ENCODE data around the gene CPE.
"Not testable (repeated sequence)": the region's sequence is repeated elsewhere in the genome, so short reads cannot be mapped to it uniquely, and the experiment has no call there.

The CPE gene

DNA sequence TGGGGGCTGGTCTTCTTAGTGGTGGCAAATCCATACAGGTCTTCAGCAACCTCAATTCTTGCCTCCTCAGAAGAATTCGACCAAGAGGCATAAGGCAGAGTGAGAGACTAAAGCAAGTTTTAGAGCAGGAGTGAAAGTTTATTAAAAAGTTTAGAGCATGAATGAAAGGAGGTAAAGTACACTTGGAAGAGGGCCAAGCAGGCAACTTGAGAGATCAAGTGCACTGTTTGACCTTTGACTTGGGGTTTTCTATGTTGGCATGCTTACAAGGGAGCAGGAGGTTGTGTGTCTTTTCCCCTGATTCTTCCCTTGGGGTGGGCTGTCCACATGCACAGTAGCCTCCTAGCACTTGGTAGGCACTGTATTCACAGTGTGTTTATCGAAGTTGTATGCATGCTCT, 91.2 kb downstream of the CPE start:
- no peak for DNase-seq

DNA sequence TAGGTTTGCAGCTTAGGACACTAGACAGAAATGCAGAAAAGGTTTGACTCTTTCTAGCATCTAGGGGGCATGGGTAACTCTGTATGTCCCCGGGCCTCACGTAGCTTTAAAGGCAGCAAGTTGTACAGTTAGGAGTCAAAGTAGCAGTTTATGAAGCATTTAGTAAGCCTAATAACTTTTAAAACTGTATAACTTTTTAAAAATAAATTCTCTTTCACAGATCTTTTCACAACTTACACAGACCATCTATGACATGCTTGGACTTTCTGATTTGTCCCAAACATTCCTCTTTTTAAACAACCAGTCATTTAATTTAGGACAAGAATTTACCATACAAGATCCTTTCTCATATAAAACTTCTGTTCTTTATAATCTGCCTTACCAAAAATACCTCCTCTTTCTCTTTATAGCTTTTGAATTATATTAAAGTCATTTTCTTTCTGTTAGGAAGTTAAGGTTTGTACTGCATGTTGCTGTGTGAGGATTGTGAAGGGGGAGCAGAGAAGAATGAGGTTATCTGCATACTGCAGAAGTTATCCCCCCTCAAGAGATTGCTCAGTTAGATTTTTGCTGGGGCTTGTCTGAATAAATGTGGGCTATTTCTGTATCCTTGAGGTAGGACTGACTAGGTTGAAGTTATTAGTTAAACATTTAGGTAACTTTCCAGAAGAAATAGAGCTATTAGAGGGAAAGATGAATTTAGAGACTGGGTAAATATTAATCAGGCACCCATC, 94.3 kb downstream of the CPE start:
- DNase-seq: no peak

DNA sequence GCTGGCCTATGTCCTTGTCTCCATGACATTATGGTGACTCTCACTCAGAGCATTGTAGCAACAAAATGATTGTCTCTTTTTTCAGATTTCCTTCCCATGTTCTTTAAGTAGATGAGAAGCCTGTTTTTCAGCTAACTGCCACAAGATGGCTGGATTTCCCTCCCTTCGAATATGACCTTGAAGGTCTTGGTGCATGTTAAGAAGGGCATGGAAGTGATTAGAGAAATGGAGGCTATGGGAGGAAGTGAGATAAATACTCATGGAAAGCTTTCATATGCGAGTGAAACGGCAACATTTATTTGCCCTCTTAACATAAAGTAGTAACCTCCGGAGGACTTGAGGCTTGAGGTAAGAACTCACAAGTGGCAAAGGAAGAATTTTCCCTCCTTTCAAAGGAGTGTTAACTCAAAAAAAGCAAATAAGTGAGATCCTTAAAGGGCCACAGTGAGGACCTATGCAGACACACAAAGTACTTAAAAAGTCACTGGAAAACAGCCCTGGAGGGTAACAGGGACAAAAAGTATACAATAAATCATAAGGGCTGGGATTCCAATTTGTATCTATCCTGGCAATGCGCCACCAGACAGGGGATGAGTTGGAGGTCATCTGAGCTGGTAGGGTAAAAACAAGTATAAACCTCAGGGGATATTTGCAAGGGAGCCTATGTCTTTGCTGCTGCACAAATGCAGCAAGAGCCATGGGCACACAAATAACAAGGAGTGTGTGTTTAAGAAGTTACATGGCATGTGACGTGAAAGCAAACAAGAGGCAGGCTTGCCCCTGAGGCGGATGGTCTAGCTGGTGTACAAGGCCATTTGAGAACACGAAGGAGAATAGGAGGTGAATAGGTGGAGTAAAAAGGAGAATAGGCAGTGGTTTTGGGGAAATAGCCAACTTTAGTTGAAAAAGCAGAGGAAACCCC, 96.2 kb downstream of the CPE start:
- DNase-seq: no peak

DNA sequence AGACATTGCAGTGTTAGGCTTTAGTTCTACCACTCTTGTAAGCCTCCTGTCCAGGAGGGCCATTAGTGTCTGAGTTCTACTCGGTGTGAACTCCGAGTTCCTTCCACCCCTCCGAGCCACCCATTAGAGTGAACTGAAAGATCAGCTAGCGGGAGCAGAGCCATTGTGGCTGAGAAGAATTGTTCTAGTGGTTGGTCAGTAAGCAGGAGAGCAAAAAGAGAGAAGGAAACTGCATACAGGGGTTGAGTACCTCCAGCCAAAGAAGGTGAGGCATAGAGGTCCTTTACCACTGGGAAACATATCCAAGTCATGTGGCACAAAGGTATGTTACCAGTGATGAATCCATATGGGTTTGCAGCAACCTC, 96.9 kb downstream of the CPE start:
- no peak for DNase-seq

DNA sequence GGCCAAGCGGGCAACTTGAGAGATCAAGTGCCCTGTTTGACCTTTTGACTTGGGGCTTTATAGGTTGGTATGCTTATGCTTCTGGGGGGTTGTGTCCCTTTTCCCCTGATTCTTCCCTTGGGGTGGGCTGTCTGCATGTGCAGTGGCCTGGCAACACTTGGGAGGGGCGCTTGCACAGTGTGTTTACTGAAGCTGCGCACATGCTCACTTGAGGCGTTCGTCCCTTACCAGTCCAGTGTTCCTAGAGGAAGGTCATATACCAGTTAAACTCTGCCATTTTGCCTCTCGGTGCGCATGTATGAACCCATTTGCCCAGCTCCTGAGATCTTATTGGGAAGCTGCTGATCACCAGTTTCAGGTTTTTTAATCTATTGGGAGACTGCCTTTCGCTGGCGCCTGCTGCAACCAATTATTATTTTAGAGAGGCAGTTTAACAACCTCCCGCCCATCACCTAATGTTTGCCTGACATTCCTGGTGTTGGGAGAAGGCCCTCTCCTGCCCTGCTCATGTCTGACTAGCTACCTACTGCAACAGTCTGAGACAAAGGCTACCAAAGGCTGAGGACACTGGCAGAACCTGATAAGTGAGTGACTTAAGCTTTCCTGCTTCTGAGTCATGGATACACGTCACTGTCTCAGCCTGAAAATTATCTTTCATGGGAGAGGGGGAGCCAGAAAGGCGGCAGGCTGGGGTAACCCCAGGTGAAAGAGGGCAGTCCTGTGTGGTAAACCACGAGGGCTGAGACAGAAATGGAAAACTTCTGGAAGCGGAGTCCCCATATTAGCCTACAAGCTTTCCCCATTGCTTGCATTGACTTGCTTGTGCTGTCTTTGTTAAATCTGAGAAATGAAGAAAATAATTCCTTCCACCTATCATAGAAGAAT, 97.6 kb downstream of the CPE start:
- no peak for DNase-seq

DNA sequence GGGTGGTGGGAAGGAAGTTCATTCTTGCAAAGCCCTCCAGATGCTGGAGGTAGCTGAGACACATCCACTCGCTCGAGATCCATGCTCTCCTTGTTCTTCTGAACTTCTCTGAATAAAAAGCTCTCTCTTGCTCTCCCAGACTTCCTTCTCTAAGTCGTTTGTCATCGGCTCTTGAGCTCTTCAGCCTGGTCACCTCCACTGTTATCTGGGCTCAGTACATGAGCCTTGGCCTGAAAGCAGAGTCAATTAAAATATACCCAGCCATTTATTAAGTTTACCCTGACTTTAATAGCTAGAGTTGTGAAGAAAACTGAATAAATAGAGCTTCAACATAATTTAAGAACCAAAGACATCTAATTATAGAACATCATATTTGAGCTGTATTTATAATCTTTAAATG, 99.0 kb downstream of the CPE start:
- no peak for DNase-seq

DNA sequence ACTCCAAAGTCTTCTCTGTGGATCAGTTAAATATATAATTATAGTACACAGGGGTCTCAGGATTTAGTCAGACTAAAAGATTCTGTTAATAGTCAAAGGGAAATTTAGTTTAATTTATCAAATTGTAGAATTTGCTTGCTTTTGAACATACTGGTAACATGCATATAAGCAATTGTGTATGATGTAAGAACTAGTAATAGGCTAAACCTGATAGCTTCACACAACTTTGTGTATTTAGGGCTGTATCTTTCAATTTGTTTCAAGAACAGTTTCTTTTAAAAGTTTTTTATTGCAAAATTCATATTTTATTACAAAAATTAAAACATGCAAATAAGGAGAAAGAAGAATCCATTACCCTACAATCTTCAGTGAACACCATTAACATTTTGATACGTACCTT, 99.5 kb downstream of the CPE start:
- DNase-seq: no peak

DNA sequence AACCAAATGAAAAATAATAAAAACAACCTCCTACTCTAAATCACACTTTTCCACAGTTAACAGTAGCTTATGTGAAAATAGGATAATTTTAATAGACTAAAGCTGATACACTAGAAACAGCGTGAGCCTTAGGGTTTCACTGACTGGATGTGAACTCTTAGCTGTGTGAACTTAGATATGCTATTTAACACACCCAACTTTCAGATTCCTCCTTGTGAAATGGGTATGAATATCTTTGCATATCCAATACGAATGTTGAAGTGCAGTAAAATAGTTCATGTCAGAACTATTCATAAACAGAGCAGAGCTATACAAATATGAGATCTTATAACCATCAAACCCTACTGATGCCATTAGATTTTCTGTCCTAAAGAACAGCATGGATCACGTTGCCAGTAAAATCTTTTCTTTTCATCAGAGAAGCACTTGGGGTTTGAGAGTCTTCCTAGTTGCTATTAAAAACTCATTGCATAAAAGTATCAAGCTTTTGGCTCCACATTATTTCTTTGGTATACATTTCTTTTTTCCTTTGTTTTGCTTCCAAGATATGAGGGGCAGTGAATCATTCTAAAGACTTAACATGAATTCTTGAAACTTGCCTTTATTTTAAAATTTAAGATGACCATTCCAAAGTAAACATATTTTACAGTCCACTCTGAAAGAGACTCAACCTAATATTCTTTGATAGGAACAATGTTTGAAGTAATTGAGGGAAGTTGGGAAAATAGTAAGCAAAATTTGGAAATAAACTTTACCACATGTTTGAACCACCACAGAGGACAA, 102.4 kb downstream of the CPE start:
- no peak for DNase-seq

DNA sequence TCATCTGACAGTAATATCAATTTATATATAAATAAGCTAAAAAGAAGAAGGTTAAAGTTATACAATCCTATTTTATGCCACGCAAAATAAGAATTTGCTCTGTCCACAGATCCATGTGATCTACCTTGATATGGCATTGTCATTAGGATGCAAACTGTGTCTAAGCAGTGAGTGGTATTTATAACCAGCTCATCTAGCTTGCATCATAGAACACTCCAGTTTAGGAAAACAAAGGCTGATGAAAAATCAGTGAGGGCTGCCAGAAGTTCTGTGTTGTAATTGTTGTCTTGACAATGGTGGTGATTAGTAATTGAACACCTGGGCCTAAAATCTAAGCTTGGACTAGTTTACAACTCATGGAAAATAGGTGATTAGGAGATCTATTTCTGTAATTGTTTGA, 111.0 kb downstream of the CPE start:
- no peak for DNase-seq

DNA sequence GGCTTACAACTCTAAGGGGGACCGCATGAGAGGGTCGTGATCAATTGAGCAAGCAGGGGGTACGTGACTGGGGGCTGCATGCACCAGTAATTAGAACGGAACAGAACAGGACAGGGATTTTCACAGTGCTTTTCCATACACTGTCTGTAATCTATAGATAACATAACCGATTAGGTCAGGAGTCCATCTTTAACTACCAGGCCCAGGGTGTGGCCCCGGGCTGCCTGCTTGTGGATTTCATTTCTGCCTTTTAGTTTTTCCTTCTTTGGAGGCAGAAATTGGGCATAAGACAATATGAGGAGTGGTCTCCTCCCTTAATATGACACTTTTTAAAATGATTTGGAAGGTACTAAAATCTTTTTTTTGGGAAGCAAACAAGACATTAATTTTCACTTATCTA, 113.8 kb downstream of the CPE start:
- not testable (repeated sequence) for DNase-seq

DNA sequence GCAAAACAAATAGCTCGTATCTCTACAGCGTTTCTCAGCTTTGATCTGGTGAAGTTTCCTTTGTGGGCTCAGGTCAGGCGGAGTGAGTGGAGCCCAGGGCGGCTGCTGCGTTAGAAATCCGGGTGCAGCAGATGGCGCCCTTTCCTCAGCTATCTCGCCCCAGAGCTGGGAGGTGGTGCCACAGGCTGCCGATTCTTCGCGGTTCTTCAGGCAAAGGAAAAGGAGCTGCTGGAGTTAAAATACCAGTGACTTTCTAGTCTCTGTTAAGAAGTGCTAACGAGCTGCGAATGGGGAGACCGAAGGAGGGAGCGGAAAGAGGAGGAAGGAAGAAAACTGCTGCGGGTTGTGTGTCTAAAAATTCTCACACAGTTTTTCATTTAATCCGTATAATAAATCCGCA, 114.6 kb downstream of the CPE start:
- peak; percentile 25 to 61 (median 44) for DNase-seq

DNA sequence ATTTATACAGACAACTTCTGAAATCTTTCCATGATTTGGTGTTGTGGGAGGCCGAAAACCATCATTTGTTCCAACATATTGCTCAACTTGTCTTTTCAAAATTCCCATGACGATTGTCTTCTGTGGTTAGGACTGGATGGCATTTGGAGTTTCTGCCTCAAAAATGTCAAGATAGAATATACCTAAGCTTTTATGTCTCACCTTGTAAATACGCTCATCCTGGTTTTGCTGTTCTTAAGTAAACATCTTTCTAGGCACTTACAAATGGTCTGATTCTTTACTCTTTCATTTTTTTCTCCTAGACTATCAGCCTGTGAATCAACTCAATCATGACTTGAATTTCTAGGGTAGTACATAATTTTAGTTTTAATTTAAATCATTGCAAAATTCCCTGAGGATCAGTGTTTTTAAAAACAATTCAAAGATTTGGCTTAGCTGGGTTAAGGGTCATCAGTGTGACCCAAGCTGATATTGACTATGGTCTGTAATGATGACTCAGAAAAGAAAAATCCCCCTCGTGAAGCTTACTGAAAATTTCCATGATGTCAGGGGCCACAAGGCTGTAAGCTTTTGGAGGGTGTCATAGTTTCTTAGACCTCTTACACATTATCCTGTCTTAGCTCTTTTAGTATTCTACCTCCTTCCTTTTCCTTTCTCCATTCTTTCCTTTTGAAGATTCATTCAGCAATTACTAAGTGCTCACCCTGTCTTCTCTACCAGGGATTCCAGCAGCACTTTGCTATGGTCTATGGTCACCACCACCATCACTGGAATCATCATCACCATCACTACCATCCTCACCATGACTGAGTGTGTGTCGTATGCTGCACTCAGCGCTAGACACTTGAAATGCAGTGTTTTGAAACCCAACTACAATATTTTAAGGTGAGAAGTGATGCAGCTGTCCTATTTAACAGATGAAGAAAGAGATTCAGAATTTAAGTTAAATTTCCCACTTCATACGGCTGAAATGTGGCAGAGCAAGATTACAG, 124.4 kb downstream of the CPE start:
- no peak for DNase-seq

DNA sequence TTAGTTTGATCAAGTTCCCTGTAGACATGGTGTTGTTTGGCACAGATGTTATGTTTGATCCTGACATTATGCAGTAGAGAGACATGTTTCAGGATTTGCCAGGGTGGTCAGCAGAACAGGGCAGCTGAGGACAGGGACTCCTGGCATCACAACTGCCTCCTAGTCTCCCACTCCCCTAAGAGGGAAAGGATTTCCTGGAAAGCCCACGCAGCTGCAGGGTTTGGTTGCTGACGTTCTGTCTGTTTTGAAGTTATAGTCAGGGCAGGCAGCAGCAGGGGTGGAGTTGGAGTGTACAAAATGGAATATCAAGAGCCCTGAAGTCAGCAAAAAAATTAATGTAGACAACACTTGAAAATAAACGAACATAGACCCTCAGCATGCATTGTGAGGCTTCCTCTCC, 125.4 kb downstream of the CPE start:
- DNase-seq: no peak

DNA sequence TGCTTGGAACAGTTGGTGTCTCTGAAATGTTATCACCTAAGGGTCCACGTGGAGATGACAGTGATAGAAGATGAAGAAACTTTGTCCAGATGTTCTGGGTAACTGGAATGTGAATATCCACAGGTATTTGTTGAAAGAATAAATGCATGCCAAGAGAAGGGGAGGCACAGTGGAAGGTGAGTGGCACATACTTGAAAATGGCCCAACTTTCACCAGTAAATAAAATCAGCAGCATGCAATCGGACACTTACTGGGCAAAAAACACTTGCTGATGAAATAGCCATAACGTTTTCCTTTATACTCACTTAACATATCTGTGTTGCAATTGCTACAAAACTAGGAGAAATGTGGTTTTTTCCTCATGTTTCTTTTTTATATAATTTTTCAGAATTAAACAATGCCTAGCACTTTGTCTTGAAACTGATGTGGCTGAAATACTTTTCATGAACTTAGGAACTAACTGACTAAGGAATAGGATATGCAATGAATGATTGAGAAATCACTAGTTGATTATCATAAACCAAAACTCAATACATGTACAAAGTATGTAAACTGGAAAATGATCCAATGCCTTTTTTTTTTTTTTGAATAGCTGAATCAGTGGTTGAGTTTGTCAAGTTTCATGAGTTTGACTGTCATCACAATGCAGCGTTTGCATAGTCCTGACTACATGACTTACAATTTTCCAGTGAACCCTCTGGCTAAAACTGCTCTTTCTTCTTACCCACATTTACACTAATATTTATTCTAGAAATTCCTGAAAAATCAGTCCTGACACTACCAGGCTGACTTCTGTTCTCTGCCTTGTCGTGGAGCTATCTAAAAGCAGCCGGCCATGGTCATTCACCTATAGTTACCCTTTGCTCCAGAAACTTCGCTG, 127.4 kb downstream of the CPE start:
- no peak for DNase-seq

DNA sequence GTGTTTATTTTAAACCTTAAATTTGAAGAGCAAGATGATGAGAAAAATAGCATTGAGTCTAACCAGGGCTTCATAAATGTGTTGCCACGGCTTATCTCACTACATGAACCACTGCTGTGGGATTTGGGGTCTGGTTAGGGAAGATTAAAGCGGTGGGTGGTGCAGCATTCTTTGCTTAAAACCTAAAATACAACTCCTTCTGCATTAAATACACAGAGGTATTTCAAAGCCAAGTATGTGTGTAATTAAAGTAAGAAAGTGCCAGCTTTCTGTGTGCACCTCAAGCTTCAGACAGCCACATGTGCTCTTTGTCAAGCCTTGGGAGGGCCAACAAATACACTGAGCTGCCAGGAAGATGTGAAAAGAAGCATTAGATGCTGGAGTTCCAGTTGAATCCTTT, 128.0 kb downstream of the CPE start:
- no peak for DNase-seq

DNA sequence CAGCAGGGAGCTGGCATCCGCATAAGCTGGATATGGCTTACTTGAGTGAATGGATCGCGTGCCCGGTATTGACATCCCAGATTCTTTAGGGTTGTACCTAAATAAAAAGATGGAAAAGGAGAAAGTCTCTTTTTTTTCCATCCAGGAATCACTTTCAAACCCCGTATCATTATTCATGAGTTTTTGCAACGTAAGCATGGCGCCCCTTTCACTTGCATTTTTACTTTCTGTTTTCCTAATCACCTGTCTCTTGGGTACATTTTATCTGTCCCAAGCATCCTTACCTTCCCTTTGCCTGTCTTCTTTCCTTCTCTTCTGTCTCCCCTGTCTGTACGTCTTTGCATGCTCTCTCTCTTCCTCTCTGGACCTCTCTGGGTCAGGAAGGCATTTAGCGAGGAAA, 128.6 kb downstream of the CPE start:
- DNase-seq: no peak

DNA sequence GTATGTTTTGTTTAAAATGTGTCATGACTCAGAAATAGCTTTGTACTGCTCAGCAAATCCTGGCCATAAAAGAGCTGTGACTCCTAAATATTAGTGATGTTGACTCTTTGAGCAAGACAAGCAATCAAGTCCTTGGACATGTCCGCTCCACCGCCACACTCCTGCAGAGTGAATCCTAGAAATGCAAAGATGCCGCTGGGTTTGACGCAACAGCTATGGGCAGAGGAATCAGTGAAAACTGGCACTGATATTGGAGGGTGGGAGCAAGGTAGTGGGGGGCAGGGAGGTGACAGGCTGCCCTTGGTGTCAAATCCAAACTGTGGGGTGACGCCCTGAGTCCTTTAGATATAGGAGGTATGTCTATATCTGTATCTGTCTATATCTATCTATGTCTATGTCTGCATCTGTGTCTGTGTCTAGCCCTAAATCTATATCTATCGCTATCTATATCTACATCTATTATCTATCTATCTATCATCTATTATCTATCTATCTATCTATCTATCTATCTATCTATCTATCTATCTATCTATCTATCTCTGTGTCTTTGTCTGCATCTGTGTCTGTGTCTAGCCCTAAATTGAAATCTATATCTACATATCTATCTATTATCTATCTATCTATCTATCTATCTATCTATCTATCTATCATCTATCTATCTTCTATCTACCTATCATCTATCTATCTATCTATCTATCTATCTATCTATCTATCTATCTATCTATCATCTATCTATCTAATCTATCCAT, 129.7 kb downstream of the CPE start:
- DNase-seq: no peak

DNA sequence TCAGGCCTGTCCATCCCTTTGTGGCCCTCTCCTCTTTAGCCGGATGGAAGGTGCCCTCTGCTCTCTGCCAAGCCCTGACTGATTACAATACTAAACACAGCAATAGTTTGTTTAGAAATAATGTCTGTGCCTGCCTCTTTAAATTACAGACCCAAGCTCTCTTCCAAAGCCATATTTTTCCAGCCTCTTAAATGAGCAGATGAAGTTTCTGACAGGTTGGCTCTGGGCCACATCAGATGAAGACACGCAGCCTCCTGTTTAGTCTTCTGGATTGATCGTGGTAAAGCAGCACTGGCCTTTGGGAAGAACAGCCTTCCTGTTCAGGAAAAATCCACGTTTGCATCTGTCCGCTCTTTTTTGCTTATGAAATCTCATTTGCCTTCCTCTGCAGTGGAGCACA, 133.6 kb downstream of the CPE start:
- no peak for DNase-seq

DNA sequence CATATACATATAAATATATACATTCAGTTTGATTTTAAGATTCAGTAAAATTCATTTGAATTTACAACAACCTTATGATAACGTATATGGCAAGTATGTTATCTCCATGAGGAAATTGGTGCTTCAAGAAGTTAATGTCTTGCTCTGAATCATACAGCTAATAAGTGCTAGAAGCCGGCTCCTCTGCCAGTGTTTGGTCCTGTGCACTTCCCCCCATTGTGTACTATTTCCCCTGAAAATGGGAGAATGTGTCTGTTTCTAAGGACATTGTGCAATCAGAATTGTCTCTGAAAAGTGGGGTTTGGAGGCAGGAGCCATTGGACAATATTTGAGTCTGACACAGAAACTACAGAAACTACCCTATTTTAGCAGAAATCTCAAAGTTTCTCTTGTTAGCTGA, 135.9 kb downstream of the CPE start:
- DNase-seq: no peak

DNA sequence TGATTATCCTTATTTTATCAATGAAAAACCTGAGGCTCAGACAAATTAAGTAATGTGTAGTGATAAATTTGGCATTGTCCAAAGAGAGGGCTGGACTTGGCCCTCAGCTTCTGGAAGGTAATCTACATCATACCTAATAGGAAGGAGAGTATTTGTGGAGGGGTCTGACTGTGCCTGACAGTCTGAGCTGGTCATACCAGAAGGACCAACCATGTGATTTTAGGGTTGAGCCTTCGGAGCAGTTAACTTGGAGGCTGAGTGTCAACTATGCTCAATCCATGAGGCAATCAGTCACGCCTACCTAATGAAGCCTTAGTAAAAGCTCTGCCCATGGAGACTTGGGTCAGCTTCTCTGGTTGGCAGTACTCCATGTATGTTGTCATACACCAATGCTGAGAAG, 136.4 kb downstream of the CPE start:
- no peak for DNase-seq
